Osteocyte (in vitro differentiated cells): ENCODE data around the gene NBL1. TPM values are rescaled to one million over a fixed set of nuclear protein-coding genes. Genes with fewer than 3 reads are reported as not detected.

Experiments used
- DNase-seq: peaks from one replicate; pipeline ENCODE4 v3.0.0; 2021; ENCODE audit warnings: mixed read lengths; ENCODE audit not compliant: unreplicated experiment; ENCODE audit errors: extremely low spot score
- H3K27ac Mint-ChIP-seq: one replicate; pipeline ENCODE4 v1.8.0; 2021; ENCODE audit warnings: mild to moderate bottlenecking, mixed read lengths; ENCODE audit not compliant: unreplicated experiment
- H3K27me3 Mint-ChIP-seq: one replicate; pipeline ENCODE4 v1.8.0; 2021; ENCODE audit warnings: mixed read lengths; ENCODE audit not compliant: unreplicated experiment
- H3K36me3 Mint-ChIP-seq: one replicate; pipeline ENCODE4 v1.8.0; 2021; ENCODE audit warnings: mixed read lengths; ENCODE audit not compliant: unreplicated experiment
- H3K4me1 Mint-ChIP-seq: one replicate; pipeline ENCODE4 v1.8.0; 2021; ENCODE audit warnings: mixed read lengths; ENCODE audit not compliant: unreplicated experiment
- H3K4me3 Mint-ChIP-seq: one replicate; pipeline ENCODE4 v1.8.0; 2021; ENCODE audit warnings: mild to moderate bottlenecking, moderate library complexity, mixed read lengths; ENCODE audit not compliant: unreplicated experiment
- H3K9me3 Mint-ChIP-seq: one replicate; pipeline ENCODE4 v1.8.0; 2021; ENCODE audit warnings: mixed read lengths; ENCODE audit not compliant: unreplicated experiment
- CTCF ChIP-seq: fragments of 200-600 bp; sonication (generic); IDR thresholded peaks from 2 replicates; pipeline ENCODE4 v1.5.0; 2021; ENCODE audit warnings: antibody characterized with exemption, mild to moderate bottlenecking, moderate library complexity
- total RNA-seq: library from RNA; stranded (reverse); gene quantifications from 2 replicates; pipeline ENCODE4 v1.2.1, GENCODE V29; 2021

The NBL1 gene
- total RNA-seq, 1 donor from 2014 or later: 547 TPM

- Mint-ChIP-seq H3K4me1 (peaks cover 55% of the 10 kb centered on the region), H3K4me3 (peak overlapping the region; percentile 99), H3K27ac (peak overlapping the region; percentile 31), H3K9me3 (no peaks in the 10 kb centered on the region), H3K36me3 (peaks cover 5% of the 10 kb centered on the region), H3K27me3 (no peaks in the 10 kb centered on the region)
- DNase-seq: no peak
- TF ChIP-seq CTCF: no peak
Observed at GRCh38 chr1:19646377-19647319, 2.5 kb downstream of the NBL1 start.

GRCh38 chr1:19647643-19648042, 3.5 kb downstream of the NBL1 start:
- H3K27me3 Mint-ChIP-seq: no peaks in the 10 kb centered on the region
- H3K4me1 Mint-ChIP-seq: peaks cover 56% of the 10 kb centered on the region
- H3K4me3 Mint-ChIP-seq: peak overlapping the region; percentile 99
- H3K27ac Mint-ChIP-seq: no peak overlapping the region
- no peak for DNase-seq
- no peak for TF ChIP-seq CTCF
- H3K9me3 Mint-ChIP-seq: no peaks in the 10 kb centered on the region
- H3K36me3 Mint-ChIP-seq: peaks cover 6% of the 10 kb centered on the region

- H3K27me3 Mint-ChIP-seq: no peaks in the 10 kb centered on the region
- DNase-seq: no peak
- no peaks in the 10 kb centered on the region for H3K9me3 Mint-ChIP-seq
- no peak overlapping the region for H3K27ac Mint-ChIP-seq
- peaks cover 50% of the 10 kb centered on the region for H3K4me1 Mint-ChIP-seq
- H3K36me3 Mint-ChIP-seq: peaks cover 6% of the 10 kb centered on the region
- TF ChIP-seq CTCF: no peak
- peak overlapping the region; percentile 99 for H3K4me3 Mint-ChIP-seq
Observed at GRCh38 chr1:19648239-19648638, 4.1 kb downstream of the NBL1 start.

- H3K36me3 Mint-ChIP-seq: peaks cover 6% of the 10 kb centered on the region
- peaks cover 50% of the 10 kb centered on the region for H3K4me1 Mint-ChIP-seq
- no peaks in the 10 kb centered on the region for H3K9me3 Mint-ChIP-seq
- H3K27me3 Mint-ChIP-seq: no peaks in the 10 kb centered on the region
- H3K27ac Mint-ChIP-seq: no peak overlapping the region
- TF ChIP-seq CTCF: peak; percentile 43
- no peak for DNase-seq
- no peak overlapping the region for H3K4me3 Mint-ChIP-seq
Observed at GRCh38 chr1:19648689-19649088, 4.6 kb downstream of the NBL1 start.

GRCh38 chr1:19650416-19651140, 6.5 kb downstream of the NBL1 start:
- H3K27ac Mint-ChIP-seq: peak overlapping the region; percentile 52
- DNase-seq: no peak
- TF ChIP-seq CTCF: no peak
- H3K4me1 Mint-ChIP-seq: peaks cover 61% of the 10 kb centered on the region
- no peak overlapping the region for H3K4me3 Mint-ChIP-seq
- H3K36me3 Mint-ChIP-seq: peaks cover 13% of the 10 kb centered on the region
- no peaks in the 10 kb centered on the region for H3K9me3 Mint-ChIP-seq
- H3K27me3 Mint-ChIP-seq: no peaks in the 10 kb centered on the region
